Testis (tissue), 2 donors: ENCODE measurements around the gene SDE2.

Experiments used
- POLR2A ChIP-seq: fragments of 450-650 bp; IDR thresholded peaks from one replicate; pipeline ENCODE4 v1.6.1; 2017; ENCODE audit warnings: antibody characterized with exemption, mild to moderate bottlenecking, moderate library complexity
- TF ChIP-seq, protein P1 (sequence below), 3 experiments: fragments of 450-650 bp in 2 of 3; fragments of 200-600 bp in 1 of 3; sonication (generic) in 1 of 3; IDR thresholded peaks; one replicate each; pipeline ENCODE4 v1.5.1; 2016 to 2019; ENCODE audit warnings: antibody characterized with exemption in 3 of 3, mild to moderate bottlenecking in 2 of 3, moderate library complexity in 1 of 3

GRCh38 chr1:226006686-226007085 lies 7.5 kb upstream of the SDE2 start:
- TF ChIP-seq POLR2A: no peak
- TF ChIP-seq, protein P1, sequence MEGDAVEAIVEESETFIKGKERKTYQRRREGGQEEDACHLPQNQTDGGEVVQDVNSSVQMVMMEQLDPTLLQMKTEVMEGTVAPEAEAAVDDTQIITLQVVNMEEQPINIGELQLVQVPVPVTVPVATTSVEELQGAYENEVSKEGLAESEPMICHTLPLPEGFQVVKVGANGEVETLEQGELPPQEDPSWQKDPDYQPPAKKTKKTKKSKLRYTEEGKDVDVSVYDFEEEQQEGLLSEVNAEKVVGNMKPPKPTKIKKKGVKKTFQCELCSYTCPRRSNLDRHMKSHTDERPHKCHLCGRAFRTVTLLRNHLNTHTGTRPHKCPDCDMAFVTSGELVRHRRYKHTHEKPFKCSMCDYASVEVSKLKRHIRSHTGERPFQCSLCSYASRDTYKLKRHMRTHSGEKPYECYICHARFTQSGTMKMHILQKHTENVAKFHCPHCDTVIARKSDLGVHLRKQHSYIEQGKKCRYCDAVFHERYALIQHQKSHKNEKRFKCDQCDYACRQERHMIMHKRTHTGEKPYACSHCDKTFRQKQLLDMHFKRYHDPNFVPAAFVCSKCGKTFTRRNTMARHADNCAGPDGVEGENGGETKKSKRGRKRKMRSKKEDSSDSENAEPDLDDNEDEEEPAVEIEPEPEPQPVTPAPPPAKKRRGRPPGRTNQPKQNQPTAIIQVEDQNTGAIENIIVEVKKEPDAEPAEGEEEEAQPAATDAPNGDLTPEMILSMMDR (IDR thresholded peaks at IDR 0.05): no peak
